BLaER1 (cell line): ENCODE data around the gene NTM.
A peak's percentile ranks its signal among the peaks of the same experiment; 100 is the strongest.

Experiments used
- H3K27ac ChIP-seq: shearing (Covaris generic); formaldehyde crosslinking; 2 replicates; pipeline ENCODE4 v1.8.1; 2022
- H3K27me3 ChIP-seq: shearing (Covaris generic); formaldehyde crosslinking; 2 replicates; pipeline ENCODE4 v1.8.1; 2022
- H3K36me3 ChIP-seq: shearing (Covaris generic); formaldehyde crosslinking; 2 replicates; pipeline ENCODE4 v1.8.1; 2022
- H3K4me1 ChIP-seq: shearing (Covaris generic); formaldehyde crosslinking; 2 replicates; pipeline ENCODE4 v1.8.1; 2022
- H3K4me2 ChIP-seq: shearing (Covaris generic); formaldehyde crosslinking; 2 replicates; pipeline ENCODE4 v1.8.1; 2022
- H3K4me3 ChIP-seq: shearing (Covaris generic); formaldehyde crosslinking; 2 replicates; pipeline ENCODE4 v1.8.1; 2022
- H3K9ac ChIP-seq: shearing (Covaris generic); formaldehyde crosslinking; 2 replicates; pipeline ENCODE4 v1.8.1; 2022
- H3K9me3 ChIP-seq: shearing (Covaris generic); formaldehyde crosslinking; 2 replicates; pipeline ENCODE4 v1.8.1; 2022
- H4K20me1 ChIP-seq: shearing (Covaris generic); formaldehyde crosslinking; 2 replicates; pipeline ENCODE4 v1.8.1; 2022
- Cebpa-rat ChIP-seq: shearing (Covaris generic); IDR thresholded peaks from 2 replicates; pipeline ENCODE4 v1.8.1; 2022

Gene NTM

GRCh38 chr11:132088551-132088950 is 718.1 kb downstream of the NTM start:
- no peak overlapping the region for H3K9ac ChIP-seq
- no peak overlapping the region for H3K4me2 ChIP-seq
- no peaks in the 10 kb centered on the region for H3K36me3 ChIP-seq
- no peak overlapping the region for H3K27ac ChIP-seq
- TF ChIP-seq Cebpa-rat = no peak
- no peaks in the 10 kb centered on the region for H3K4me1 ChIP-seq
- H3K9me3 ChIP-seq = peaks cover 26% of the 10 kb centered on the region
- no peaks in the 10 kb centered on the region for H3K27me3 ChIP-seq
- H3K4me3 ChIP-seq = no peak overlapping the region
- H4K20me1 ChIP-seq = no peaks in the 10 kb centered on the region

- Histone ChIP-seq H4K20me1 (no peaks in the 10 kb centered on the region), H3K4me3 (no peak overlapping the region), H3K27ac (no peak overlapping the region), H3K4me2 (peak overlapping the region; percentile 30), H3K36me3 (no peaks in the 10 kb centered on the region), H3K9me3 (no peaks in the 10 kb centered on the region), H3K9ac (no peak overlapping the region), H3K27me3 (no peaks in the 10 kb centered on the region), H3K4me1 (peaks cover 11% of the 10 kb centered on the region)
- no peak for TF ChIP-seq Cebpa-rat
Measured at GRCh38 chr11:132093536-132094259, 723.3 kb downstream of the NTM start.

GRCh38 chr11:132094598-132094997 is 724.2 kb downstream of the NTM start:
- TF ChIP-seq Cebpa-rat = no peak

GRCh38 chr11:132095230-132096131 is 725.1 kb downstream of the NTM start:
- Histone ChIP-seq H3K27ac (no peak overlapping the region), H3K4me1 (peaks cover 11% of the 10 kb centered on the region), H4K20me1 (no peaks in the 10 kb centered on the region), H3K9ac (no peak overlapping the region), H3K4me2 (no peak overlapping the region), H3K27me3 (no peaks in the 10 kb centered on the region), H3K36me3 (no peaks in the 10 kb centered on the region), H3K4me3 (no peak overlapping the region), H3K9me3 (no peaks in the 10 kb centered on the region)
- TF ChIP-seq Cebpa-rat = no peak

More at GRCh38 chr11:132094598-132094997, 724.2 kb downstream of the NTM start:
- no peaks in the 10 kb centered on the region for H3K27me3 ChIP-seq
- peaks cover 11% of the 10 kb centered on the region for H3K4me1 ChIP-seq
- H3K9ac ChIP-seq = no peak overlapping the region
- H4K20me1 ChIP-seq = no peaks in the 10 kb centered on the region
- H3K9me3 ChIP-seq = no peaks in the 10 kb centered on the region
- no peak overlapping the region for H3K27ac ChIP-seq
- H3K4me3 ChIP-seq = no peak overlapping the region
- peak overlapping the region; percentile 30 for H3K4me2 ChIP-seq
- no peaks in the 10 kb centered on the region for H3K36me3 ChIP-seq

GRCh38 chr11:132096132-132096825 is 725.9 kb downstream of the NTM start:
- Histone ChIP-seq H3K4me3 (no peak overlapping the region), H3K9ac (no peak overlapping the region), H3K27me3 (no peaks in the 10 kb centered on the region), H3K4me2 (no peak overlapping the region), H3K36me3 (no peaks in the 10 kb centered on the region), H3K27ac (no peak overlapping the region), H3K9me3 (no peaks in the 10 kb centered on the region), H4K20me1 (no peaks in the 10 kb centered on the region), H3K4me1 (peaks cover 11% of the 10 kb centered on the region)
- TF ChIP-seq Cebpa-rat = no peak

GRCh38 chr11:132099692-132100091 is 729.3 kb downstream of the NTM start:
- TF ChIP-seq Cebpa-rat = no peak

GRCh38 chr11:132100583-132100982 is 730.2 kb downstream of the NTM start:
- H4K20me1 ChIP-seq = no peaks in the 10 kb centered on the region
- no peak overlapping the region for H3K4me2 ChIP-seq
- H3K4me1 ChIP-seq = no peaks in the 10 kb centered on the region
- H3K36me3 ChIP-seq = no peaks in the 10 kb centered on the region
- no peak overlapping the region for H3K4me3 ChIP-seq
- H3K27ac ChIP-seq = no peak overlapping the region
- no peak overlapping the region for H3K9ac ChIP-seq
- TF ChIP-seq Cebpa-rat = no peak
- H3K27me3 ChIP-seq = no peaks in the 10 kb centered on the region
- H3K9me3 ChIP-seq = no peaks in the 10 kb centered on the region

More at GRCh38 chr11:132099692-132100091, 729.3 kb downstream of the NTM start:
- H3K4me2 ChIP-seq = no peak overlapping the region
- no peak overlapping the region for H3K4me3 ChIP-seq
- H3K36me3 ChIP-seq = no peaks in the 10 kb centered on the region
- H3K9me3 ChIP-seq = no peaks in the 10 kb centered on the region
- H3K9ac ChIP-seq = no peak overlapping the region
- no peaks in the 10 kb centered on the region for H4K20me1 ChIP-seq
- H3K4me1 ChIP-seq = 0 out of 2 replicates have a peak, but pooled peaks cover 3% of the 10 kb centered on the region
- no peak overlapping the region for H3K27ac ChIP-seq
- H3K27me3 ChIP-seq = no peaks in the 10 kb centered on the region

GRCh38 chr11:132101881-132102280 is 731.5 kb downstream of the NTM start:
- no peaks in the 10 kb centered on the region for H3K9me3 ChIP-seq
- no peaks in the 10 kb centered on the region for H3K36me3 ChIP-seq
- H3K4me3 ChIP-seq = no peak overlapping the region
- no peak overlapping the region for H3K9ac ChIP-seq
- no peak overlapping the region for H3K27ac ChIP-seq
- no peaks in the 10 kb centered on the region for H3K4me1 ChIP-seq
- H4K20me1 ChIP-seq = no peaks in the 10 kb centered on the region
- no peaks in the 10 kb centered on the region for H3K27me3 ChIP-seq
- H3K4me2 ChIP-seq = no peak overlapping the region
- TF ChIP-seq Cebpa-rat = no peak

GRCh38 chr11:132103021-132103420 is 732.6 kb downstream of the NTM start:
- Histone ChIP-seq H3K4me1 (no peaks in the 10 kb centered on the region), H3K27ac (no peak overlapping the region), H3K4me3 (no peak overlapping the region), H3K9ac (no peak overlapping the region), H3K4me2 (no peak overlapping the region), H3K9me3 (no peaks in the 10 kb centered on the region), H3K36me3 (no peaks in the 10 kb centered on the region), H4K20me1 (no peaks in the 10 kb centered on the region), H3K27me3 (no peaks in the 10 kb centered on the region)
- no peak for TF ChIP-seq Cebpa-rat
